Fibroblast of lung (primary cell): ENCODE data around the gene SGCD. TPM values are rescaled to one million over a fixed set of nuclear protein-coding genes. Genes with fewer than 3 reads are reported as not detected.

Source experiments
- DNase-seq, 2 donors: peaks; one replicate each; pipeline versions ENCODE4 v3.0.0 to v3.0.0-alpha.2; 2010; ENCODE audit warnings: low read depth in 2 of 2
- H2AFZ ChIP-seq: 2 replicates; pipeline ENCODE4 v1.5.1; 2012; ENCODE audit warnings: low read length, control low read depth, inconsistent platforms
- H3K27ac ChIP-seq: 2 replicates; pipeline ENCODE4 v1.5.1; 2011; ENCODE audit warnings: low read length, control low read depth; ENCODE audit not compliant: insufficient read depth
- H3K27me3 ChIP-seq: 2 replicates; pipeline ENCODE4 v1.5.1; 2011; ENCODE audit warnings: mild to moderate bottlenecking, low read length; ENCODE audit not compliant: control insufficient read depth, insufficient read depth
- H3K36me3 ChIP-seq: 2 replicates; pipeline ENCODE4 v1.5.1; 2011; ENCODE audit warnings: low read length; ENCODE audit not compliant: control insufficient read depth, insufficient read depth
- H3K4me1 ChIP-seq: 2 replicates; pipeline ENCODE4 v1.5.1; 2011; ENCODE audit warnings: low read length; ENCODE audit not compliant: control insufficient read depth, insufficient read depth; ENCODE audit errors: extremely low read depth
- H3K4me2 ChIP-seq: 2 replicates; pipeline ENCODE4 v1.5.1; 2011; ENCODE audit warnings: low read length, control low read depth; ENCODE audit not compliant: insufficient read depth; ENCODE audit errors: extremely low read depth
- H3K4me3 ChIP-seq, 4 experiments: fragments of 200-600 bp in 1 of 4; sonication (generic) in 1 of 4; replicated peaks in 1 of 4; 2 replicates each; pipeline ENCODE4 v1.5.1; 2011 to 2016; ENCODE audit warnings: low read length in 4 of 4, low read depth in 3 of 4, mild to moderate bottlenecking in 3 of 4, control low read depth in 2 of 4, inconsistent platforms in 1 of 4, mixed read lengths in 1 of 4; ENCODE audit not compliant: insufficient read depth in 1 of 4; ENCODE audit errors: control extremely low read depth in 1 of 4
- H3K79me2 ChIP-seq: 2 replicates; pipeline ENCODE4 v1.5.1; 2012; ENCODE audit warnings: mild to moderate bottlenecking, low read length, inconsistent platforms; ENCODE audit not compliant: control insufficient read depth, insufficient read depth
- H3K9ac ChIP-seq: 2 replicates; pipeline ENCODE4 v1.5.1; 2011; ENCODE audit warnings: mild to moderate bottlenecking, low read length, control low read depth; ENCODE audit not compliant: insufficient read depth
- H3K9me3 ChIP-seq: 2 replicates; pipeline ENCODE4 v1.5.1; 2012; ENCODE audit warnings: low read depth, low read length; ENCODE audit not compliant: control insufficient read depth, insufficient read depth
- H4K20me1 ChIP-seq: 2 replicates; pipeline ENCODE4 v1.5.1; 2011; ENCODE audit warnings: low read length; ENCODE audit not compliant: control insufficient read depth, insufficient read depth; ENCODE audit errors: extremely low read depth
- EZH2 ChIP-seq: IDR thresholded peaks from 2 replicates; pipeline ENCODE4 v1.5.1; 2012; ENCODE audit warnings: low read length, control low read depth, mild to moderate bottlenecking; ENCODE audit errors: missing control alignments
- polyA plus RNA-seq, 2 donors: library from polyadenylated mRNA; depleted of rRNA in 1 of 2; stranded (reverse) in 1 of 2; unstranded in 1 of 2; fragments of >200 nt; gene quantifications; 2 replicates each; pipeline ENCODE4 v1.2.1, GENCODE V29; 2011 to 2012; ENCODE audit warnings: missing spikeins in 1 of 2
- total RNA-seq: library from RNA; depleted of rRNA; stranded (reverse); fragments of >200 nt; gene quantifications from 2 replicates; pipeline ENCODE4 v1.2.1, GENCODE V29; 2014
- TF ChIP-seq, protein P1 (sequence below), 2 donors: IDR thresholded peaks in 1 of 2; conservative IDR thresholded peaks in 1 of 2; 1 replicate in 1 of 2; 2 replicates in 1 of 2; pipeline ENCODE4 v1.5.1; 2011 to 2012; ENCODE audit warnings: low read length in 2 of 2, control low read depth in 1 of 2, inconsistent platforms in 1 of 2, low read depth in 1 of 2, mild to moderate bottlenecking in 1 of 2

The SGCD gene
- total and polyA plus RNA-seq, 2 donors (not counting 1 experiment from before 2014, with no cell fraction given) = 13.3 to 67.5 TPM

DNA sequence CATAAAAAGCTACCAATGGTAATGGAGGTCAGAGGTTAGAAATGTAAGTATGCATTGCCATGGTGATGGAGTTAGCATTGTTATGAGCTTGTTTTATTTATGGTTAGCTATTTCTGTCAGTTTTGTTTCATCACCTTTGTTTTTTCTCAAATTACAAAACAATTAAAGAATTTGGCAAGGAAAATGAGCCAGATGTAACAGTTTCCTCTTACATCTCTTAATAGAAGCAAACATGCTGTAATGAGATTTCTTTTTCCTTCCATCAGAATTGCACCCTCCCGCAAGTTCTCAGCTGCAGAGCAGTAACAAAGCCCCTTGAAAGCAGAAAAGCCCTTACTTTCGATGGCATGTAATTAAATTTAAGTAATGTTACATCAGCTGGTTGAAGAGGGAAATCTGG is 233.0 kb downstream of the SGCD start:
- Histone ChIP-seq H3K27me3 (no peaks in the 10 kb centered on the region), H4K20me1 (no peaks in the 10 kb centered on the region), H3K27ac (no peak overlapping the region), H3K4me3 (no peak overlapping the region), H3K9me3 (no peaks in the 10 kb centered on the region), H3K4me1 (no peaks in the 10 kb centered on the region), H3K79me2 (no peaks in the 10 kb centered on the region), H3K4me2 (no peak overlapping the region), H3K36me3 (no peaks in the 10 kb centered on the region), H2AFZ (no peak overlapping the region), H3K9ac (no peak overlapping the region)
- TF ChIP-seq EZH2 = no peak
- TF ChIP-seq, protein P1, sequence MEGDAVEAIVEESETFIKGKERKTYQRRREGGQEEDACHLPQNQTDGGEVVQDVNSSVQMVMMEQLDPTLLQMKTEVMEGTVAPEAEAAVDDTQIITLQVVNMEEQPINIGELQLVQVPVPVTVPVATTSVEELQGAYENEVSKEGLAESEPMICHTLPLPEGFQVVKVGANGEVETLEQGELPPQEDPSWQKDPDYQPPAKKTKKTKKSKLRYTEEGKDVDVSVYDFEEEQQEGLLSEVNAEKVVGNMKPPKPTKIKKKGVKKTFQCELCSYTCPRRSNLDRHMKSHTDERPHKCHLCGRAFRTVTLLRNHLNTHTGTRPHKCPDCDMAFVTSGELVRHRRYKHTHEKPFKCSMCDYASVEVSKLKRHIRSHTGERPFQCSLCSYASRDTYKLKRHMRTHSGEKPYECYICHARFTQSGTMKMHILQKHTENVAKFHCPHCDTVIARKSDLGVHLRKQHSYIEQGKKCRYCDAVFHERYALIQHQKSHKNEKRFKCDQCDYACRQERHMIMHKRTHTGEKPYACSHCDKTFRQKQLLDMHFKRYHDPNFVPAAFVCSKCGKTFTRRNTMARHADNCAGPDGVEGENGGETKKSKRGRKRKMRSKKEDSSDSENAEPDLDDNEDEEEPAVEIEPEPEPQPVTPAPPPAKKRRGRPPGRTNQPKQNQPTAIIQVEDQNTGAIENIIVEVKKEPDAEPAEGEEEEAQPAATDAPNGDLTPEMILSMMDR (conservative IDR thresholded peaks at IDR 0.05 in 1 of 2, IDR thresholded peaks at IDR 0.05 in 1 of 2; ENCODE audit: low read depth in 1 of 2, low read length in 2 of 2) = no peak
- DNase-seq = peak in 1 of 2 donors; percentile 3

DNA sequence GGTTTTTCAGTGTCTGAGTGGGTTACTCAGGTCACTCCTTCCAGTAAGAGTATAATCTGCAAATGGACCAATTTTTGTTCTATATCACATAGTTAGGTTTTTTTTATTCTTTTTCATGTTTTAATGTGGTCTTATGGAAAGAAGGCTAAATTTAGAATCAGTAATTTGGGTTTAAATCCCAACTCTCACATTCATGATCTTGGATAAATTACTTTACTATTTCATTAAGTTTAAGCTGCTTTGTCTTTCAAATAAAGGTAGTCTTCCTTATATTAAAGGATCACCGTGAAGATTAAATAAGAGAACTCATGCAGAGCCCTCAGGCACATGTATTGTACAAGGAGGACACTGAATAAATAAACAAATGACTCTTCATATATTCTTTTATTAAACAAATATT is 234.7 kb downstream of the SGCD start:
- Histone ChIP-seq H3K27ac (no peak overlapping the region), H3K79me2 (no peaks in the 10 kb centered on the region), H3K4me3 (no peak overlapping the region), H3K4me1 (no peaks in the 10 kb centered on the region), H3K9me3 (no peaks in the 10 kb centered on the region), H3K9ac (no peak overlapping the region), H3K4me2 (no peak overlapping the region), H4K20me1 (no peaks in the 10 kb centered on the region), H2AFZ (no peak overlapping the region), H3K36me3 (no peaks in the 10 kb centered on the region), H3K27me3 (no peaks in the 10 kb centered on the region)
- no peak for TF ChIP-seq EZH2
- TF ChIP-seq, protein P1 (conservative IDR thresholded peaks at IDR 0.05 in 1 of 2, IDR thresholded peaks at IDR 0.05 in 1 of 2; ENCODE audit: low read depth in 1 of 2, low read length in 2 of 2) = no peak
- DNase-seq = no peak

DNA sequence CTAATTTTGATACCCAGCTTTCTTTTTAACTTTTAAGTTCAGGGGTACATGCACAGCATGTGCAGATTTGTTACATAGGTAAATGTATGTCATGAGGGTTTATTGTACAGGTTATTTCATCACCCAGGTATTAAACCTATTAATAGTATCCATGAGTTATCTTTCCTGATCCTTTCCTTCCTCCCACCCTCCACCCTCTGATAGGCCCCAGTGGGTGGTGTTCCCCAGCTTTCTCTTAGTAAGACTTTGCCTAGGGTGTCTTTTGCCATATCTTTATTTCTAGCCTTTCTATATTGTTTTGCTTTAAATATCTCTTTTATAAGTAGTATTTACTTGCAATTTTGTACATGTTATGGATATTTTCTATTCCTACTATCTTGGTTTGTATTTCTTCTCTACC is 243.7 kb downstream of the SGCD start:
- Histone ChIP-seq H3K27me3 (no peaks in the 10 kb centered on the region), H4K20me1 (no peaks in the 10 kb centered on the region), H3K36me3 (no peaks in the 10 kb centered on the region), H2AFZ (no peak overlapping the region), H3K9me3 (no peaks in the 10 kb centered on the region), H3K4me1 (no peaks in the 10 kb centered on the region), H3K4me3 (no peak overlapping the region), H3K4me2 (no peak overlapping the region), H3K27ac (no peak overlapping the region), H3K79me2 (no peaks in the 10 kb centered on the region), H3K9ac (no peak overlapping the region)
- TF ChIP-seq, protein P1 (conservative IDR thresholded peaks at IDR 0.05 in 1 of 2, IDR thresholded peaks at IDR 0.05 in 1 of 2; ENCODE audit: low read depth in 1 of 2, low read length in 2 of 2) = no peak
- no peak for TF ChIP-seq EZH2
- DNase-seq = no peak
